K562 (cell line): Measurements from ENCODE around the gene ARHGAP15. TPM values are rescaled to one million over a fixed set of nuclear protein-coding genes. Genes with fewer than 3 reads are reported as not detected.

Source experiments
- ATAC-seq: fragments of 200-7000 bp; cut with Tn5 transposase; 3 replicates; pipeline ENCODE4 v1.9.1; 2020; ENCODE audit warnings: moderate library complexity
- BruUV-seq: library from RNA; stranded (reverse); fragments of 400-500 nt; replicated peaks from 2 replicates; lab custom pipeline; 2021; lab: Mats Ljungman, UMichigan
- CTCF ChIA-PET: fragments of 300-600 bp; formaldehyde crosslinking; extraction: SDS; loops from one replicate; lab custom pipeline; 2021; ENCODE audit warnings: low intra/inter-chr PET ratio; lab: Yijun Ruan, JAX
- POLR2A ChIA-PET: fragments of 300-600, 350-650 bp; sonication (Branson Sonifier 250); formaldehyde crosslinking; extraction: SDS; loops from one replicate; lab custom pipeline; 2021; ENCODE audit warnings: antibody characterized with exemption, inconsistent platforms; lab: Yijun Ruan, JAX
- DNase-seq, 4 experiments: peaks; one replicate each; pipeline versions ENCODE4 v3.0.0 to v3.0.0-alpha.2; 2011 to 2018; ENCODE audit warnings: low spot score in 3 of 4, mixed read lengths in 3 of 4; ENCODE audit errors: extremely low read depth in 1 of 4
- FAIRE-seq: peaks from 2 replicates; lab custom pipeline; 2011; peaks lifted over from hg19 to GRCh38; lab: Jason Lieb, UNC
- H2AFZ ChIP-seq: 2 replicates; pipeline ENCODE4 v1.6.0; 2011; ENCODE audit warnings: low read depth, low read length, control low read depth, inconsistent platforms
- H3K27ac ChIP-seq: fragments of 200-600 bp; 3 replicates; pipeline ENCODE4 v1.8.0; 2011; ENCODE audit warnings: low read depth, mild to moderate bottlenecking, control low read depth, inconsistent platforms, low read length, moderate library complexity, mixed read lengths; ENCODE audit errors: extremely low read depth
- H3K27me3 ChIP-seq, 2 experiments: fragments of 300-600 bp in 1 of 2; 2 replicates in 1 of 2; 3 replicates in 1 of 2; pipeline versions ENCODE4 v1.6.0 to v1.8.0; 2011; ENCODE audit warnings: inconsistent platforms in 2 of 2, low read length in 2 of 2, mild to moderate bottlenecking in 1 of 2, mixed read lengths in 1 of 2, moderate library complexity in 1 of 2; ENCODE audit not compliant: control insufficient read depth in 2 of 2, insufficient read depth in 2 of 2
- H3K36me3 ChIP-seq: fragments of 300-600 bp; 3 replicates; pipeline ENCODE4 v1.8.0; 2011; ENCODE audit warnings: mild to moderate bottlenecking, low read length, inconsistent platforms; ENCODE audit not compliant: control insufficient read depth, insufficient read depth
- H3K4me1 ChIP-seq, 2 experiments: fragments of 200-600 bp in 1 of 2; replicated peaks in 1 of 2; 2 replicates in 1 of 2; 3 replicates in 1 of 2; pipeline versions ENCODE4 v1.5.1 to v1.8.0; 2011; ENCODE audit warnings: inconsistent platforms in 2 of 2, low read length in 2 of 2, mild to moderate bottlenecking in 1 of 2, mixed read lengths in 1 of 2, moderate library complexity in 1 of 2; ENCODE audit not compliant: control insufficient read depth in 2 of 2, insufficient read depth in 2 of 2
- H3K4me2 ChIP-seq: 2 replicates; pipeline ENCODE4 v1.6.1; 2011; ENCODE audit warnings: low read length, control low read depth, inconsistent platforms, mixed read lengths; ENCODE audit not compliant: insufficient read depth
- H3K4me3 ChIP-seq: fragments of 200-600 bp; sonication (generic), shearing (Covaris generic); 2 replicates; pipeline ENCODE4 v1.5.1; 2016; ENCODE audit warnings: control low read depth, inconsistent platforms
- H3K79me2 ChIP-seq: fragments of 200-600 bp; 3 replicates; pipeline ENCODE4 v1.8.0; 2011; ENCODE audit warnings: low read length, inconsistent platforms; ENCODE audit not compliant: control insufficient read depth, insufficient read depth
- H3K9ac ChIP-seq, 2 experiments: 2 replicates each; pipeline versions ENCODE4 v1.6.0 to v1.6.1; 2011; ENCODE audit warnings: low read depth in 2 of 2, low read length in 2 of 2, control low read depth in 1 of 2, inconsistent platforms in 1 of 2, mild to moderate bottlenecking in 1 of 2, mixed read lengths in 1 of 2; ENCODE audit not compliant: insufficient read depth in 1 of 2
- H3K9me1 ChIP-seq: one replicate; pipeline ENCODE4 v1.6.0; 2011; ENCODE audit warnings: inconsistent platforms, mild to moderate bottlenecking, low read length, moderate library complexity; ENCODE audit not compliant: control insufficient read depth, insufficient read depth
- H3K9me3 ChIP-seq: replicated peaks from 2 replicates; pipeline ENCODE4 v1.5.1; 2011; ENCODE audit warnings: low read depth, low read length, inconsistent platforms; ENCODE audit not compliant: control insufficient read depth, insufficient read depth
- H4K20me1 ChIP-seq: replicated peaks from 2 replicates; pipeline ENCODE4 v1.6.1; 2011; ENCODE audit warnings: low read length, inconsistent platforms, mixed read lengths; ENCODE audit not compliant: control insufficient read depth, insufficient read depth
- CHD2 ChIP-seq: IDR thresholded peaks from 2 replicates; pipeline ENCODE4 v1.6.1; 2011; ENCODE audit warnings: low read depth, low read length
- ELF1 ChIP-seq: fragments of 200-800 bp; sonication (Bioruptor generic); IDR thresholded peaks from 2 replicates; pipeline ENCODE4 v1.6.1; 2016; ENCODE audit warnings: missing genetic modification characterization, missing compliant biosample characterization
- ETV1 ChIP-seq: fragments of 450-650 bp; conservative IDR thresholded peaks from 2 replicates; pipeline ENCODE4 v1.6.1; 2016; ENCODE audit warnings: missing genetic modification characterization, control low read depth, low read depth, missing compliant biosample characterization
- HDGF ChIP-seq: fragments of 450-650 bp; IDR thresholded peaks from 2 replicates; pipeline ENCODE4 v1.6.1; 2016
- MYBL2 ChIP-seq, 2 experiments: fragments of 450-650 bp in 1 of 2; sonication (generic) in 1 of 2; formaldehyde crosslinking in 1 of 2; IDR thresholded peaks; 2 replicates each; pipeline versions ENCODE4 v1.6.1 to v1.8.1; 2017 to 2022; ENCODE audit warnings: borderline replicate concordance in 1 of 2, inconsistent platforms in 1 of 2, low read depth in 1 of 2, mild to moderate bottlenecking in 1 of 2, missing genetic modification reagents in 1 of 2, moderate library complexity in 1 of 2
- SAFB2 ChIP-seq: fragments of 200-400 bp; formaldehyde crosslinking; IDR thresholded peaks from 2 replicates; pipeline ENCODE4 v1.6.1; 2018; ENCODE audit warnings: borderline replicate concordance, low read length, low read depth, moderate library complexity; ENCODE audit not compliant: severe bottlenecking
- ZNF586 ChIP-seq: fragments of 450-650 bp; formaldehyde crosslinking; conservative IDR thresholded peaks from 2 replicates; pipeline ENCODE4 v1.4.0; 2020; ENCODE audit warnings: mild to moderate bottlenecking, moderate library complexity
- WGBS: fragments of 100-300 bp; shearing (Covaris generic); methylation state at CpG from one replicate; pipeline ENCODE4 v1.1.6; 2016; ENCODE audit warnings: low coverage, mixed read lengths; ENCODE audit not compliant: insufficient coverage; ENCODE audit errors: missing lambda C conversion rate; 5-methylcytosine and 5-hydroxymethylcytosine counted together
- in situ Hi-C: fragments of 300-500 bp; cut with MboI; formaldehyde crosslinking; loops from 4 replicates; pipeline ENCODE4 v1.15.0; 2018; ENCODE audit warnings: inconsistent platforms, mixed read lengths
- intact Hi-C: fragments of 100-400 bp; cut with micrococcal nuclease; formaldehyde crosslinking; loops from 2 replicates; pipeline ENCODE4 v1.14.2; 2022
- polyA plus RNA-seq, 8 experiments: library from polyadenylated mRNA; depleted of rRNA in 4 of 8; stranded (reverse) in 5 of 8; unstranded in 3 of 8; fragments of >200 nt; fragmentation: Nextera tagmentation in 2 of 8; fragmentation: Illumina TruSeq in 1 of 8; extraction: Ambion mirVana in 2 of 8; extraction: Trizol in 1 of 8; gene quantifications; 2 replicates each; pipeline versions ENCODE4 v1.2.1 to v1.2.3, GENCODE V29; 2011 to 2014; ENCODE audit warnings: inconsistent platforms in 1 of 8, missing spikeins in 1 of 8
- total RNA-seq, 7 experiments: library from RNA; depleted of rRNA in 6 of 7; stranded (reverse); fragments of >200 nt in 6 of 7; fragmentation: Illumina TruSeq in 2 of 7; extraction: Trizol in 2 of 7; gene quantifications; 2 replicates each; pipeline versions ENCODE4 v1.2.1 to v1.2.3, GENCODE V29; 2011 to 2021; ENCODE audit warnings: low replicate concordance in 1 of 7
- TF ChIP-seq, protein P1 (sequence below): sonication (generic); formaldehyde crosslinking; IDR thresholded peaks from 2 replicates; pipeline ENCODE4 v1.8.0; 2022; ENCODE audit warnings: missing genetic modification reagents, mild to moderate bottlenecking, borderline replicate concordance
- TF ChIP-seq, protein P2 (sequence below), 2 experiments: fragments of 150-350 bp in 1 of 2; IDR thresholded peaks; 2 replicates each; pipeline ENCODE4 v1.6.1; 2012 to 2016; ENCODE audit warnings: low read depth in 2 of 2, low read length in 2 of 2, mild to moderate bottlenecking in 1 of 2, moderate library complexity in 1 of 2

The ARHGAP15 gene
- total and polyA plus RNA-seq, 9 of the 15 experiments (the other 6 are each of a cell fraction or from before 2014, with no cell fraction given): 1.5 to 17.9 (median 7.9) TPM

GRCh38 chr2:143159486-143159840, 30.2 kb downstream of the ARHGAP15 start:
- no peak overlapping the region for H2AFZ ChIP-seq
- no peak overlapping the region for H3K9ac ChIP-seq
- H3K4me1 ChIP-seq: no peaks in the 10 kb centered on the region
- WGBS: 5% methylated on average over 2 of the region's 2 CpGs
- H3K9me1 ChIP-seq: no peaks in the 10 kb centered on the region
- FAIRE-seq (no peak), DNase-seq (no peak), ATAC-seq (no peak)
- no peaks in the 10 kb centered on the region for H3K79me2 ChIP-seq
- no peak overlapping the region for H3K27ac ChIP-seq
- in situ Hi-C loops (no loop called here), intact Hi-C loops (no loop called here)
- no peaks in the 10 kb centered on the region for H3K9me3 ChIP-seq
- H3K4me3 ChIP-seq: no peak overlapping the region
- TF ChIP-seq HDGF: no peak
- no peak for TF ChIP-seq MYBL2 (IDR thresholded peaks at IDR 0.05; ENCODE audit: low read depth)
- TF ChIP-seq MYBL2 (CRISPR knock-in tag; IDR thresholded peaks at IDR 0.05; ENCODE audit: borderline replicate concordance): no peak
- no peak for TF ChIP-seq ETV1
- TF ChIP-seq CHD2: no peak
- TF ChIP-seq SAFB2: no peak
- no peak for TF ChIP-seq ELF1 (tag)
- TF ChIP-seq ZNF586 (CRISPR knock-in tag): no peak
- TF ChIP-seq, protein P1, sequence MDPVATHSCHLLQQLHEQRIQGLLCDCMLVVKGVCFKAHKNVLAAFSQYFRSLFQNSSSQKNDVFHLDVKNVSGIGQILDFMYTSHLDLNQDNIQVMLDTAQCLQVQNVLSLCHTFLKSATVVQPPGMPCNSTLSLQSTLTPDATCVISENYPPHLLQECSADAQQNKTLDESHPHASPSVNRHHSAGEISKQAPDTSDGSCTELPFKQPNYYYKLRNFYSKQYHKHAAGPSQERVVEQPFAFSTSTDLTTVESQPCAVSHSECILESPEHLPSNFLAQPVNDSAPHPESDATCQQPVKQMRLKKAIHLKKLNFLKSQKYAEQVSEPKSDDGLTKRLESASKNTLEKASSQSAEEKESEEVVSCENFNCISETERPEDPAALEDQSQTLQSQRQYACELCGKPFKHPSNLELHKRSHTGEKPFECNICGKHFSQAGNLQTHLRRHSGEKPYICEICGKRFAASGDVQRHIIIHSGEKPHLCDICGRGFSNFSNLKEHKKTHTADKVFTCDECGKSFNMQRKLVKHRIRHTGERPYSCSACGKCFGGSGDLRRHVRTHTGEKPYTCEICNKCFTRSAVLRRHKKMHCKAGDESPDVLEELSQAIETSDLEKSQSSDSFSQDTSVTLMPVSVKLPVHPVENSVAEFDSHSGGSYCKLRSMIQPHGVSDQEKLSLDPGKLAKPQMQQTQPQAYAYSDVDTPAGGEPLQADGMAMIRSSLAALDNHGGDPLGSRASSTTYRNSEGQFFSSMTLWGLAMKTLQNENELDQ (CRISPR knock-in tag): no peak
- TF ChIP-seq, protein P2, sequence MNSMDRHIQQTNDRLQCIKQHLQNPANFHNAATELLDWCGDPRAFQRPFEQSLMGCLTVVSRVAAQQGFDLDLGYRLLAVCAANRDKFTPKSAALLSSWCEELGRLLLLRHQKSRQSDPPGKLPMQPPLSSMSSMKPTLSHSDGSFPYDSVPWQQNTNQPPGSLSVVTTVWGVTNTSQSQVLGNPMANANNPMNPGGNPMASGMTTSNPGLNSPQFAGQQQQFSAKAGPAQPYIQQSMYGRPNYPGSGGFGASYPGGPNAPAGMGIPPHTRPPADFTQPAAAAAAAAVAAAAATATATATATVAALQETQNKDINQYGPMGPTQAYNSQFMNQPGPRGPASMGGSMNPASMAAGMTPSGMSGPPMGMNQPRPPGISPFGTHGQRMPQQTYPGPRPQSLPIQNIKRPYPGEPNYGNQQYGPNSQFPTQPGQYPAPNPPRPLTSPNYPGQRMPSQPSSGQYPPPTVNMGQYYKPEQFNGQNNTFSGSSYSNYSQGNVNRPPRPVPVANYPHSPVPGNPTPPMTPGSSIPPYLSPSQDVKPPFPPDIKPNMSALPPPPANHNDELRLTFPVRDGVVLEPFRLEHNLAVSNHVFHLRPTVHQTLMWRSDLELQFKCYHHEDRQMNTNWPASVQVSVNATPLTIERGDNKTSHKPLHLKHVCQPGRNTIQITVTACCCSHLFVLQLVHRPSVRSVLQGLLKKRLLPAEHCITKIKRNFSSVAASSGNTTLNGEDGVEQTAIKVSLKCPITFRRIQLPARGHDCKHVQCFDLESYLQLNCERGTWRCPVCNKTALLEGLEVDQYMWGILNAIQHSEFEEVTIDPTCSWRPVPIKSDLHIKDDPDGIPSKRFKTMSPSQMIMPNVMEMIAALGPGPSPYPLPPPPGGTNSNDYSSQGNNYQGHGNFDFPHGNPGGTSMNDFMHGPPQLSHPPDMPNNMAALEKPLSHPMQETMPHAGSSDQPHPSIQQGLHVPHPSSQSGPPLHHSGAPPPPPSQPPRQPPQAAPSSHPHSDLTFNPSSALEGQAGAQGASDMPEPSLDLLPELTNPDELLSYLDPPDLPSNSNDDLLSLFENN (IDR thresholded peaks at IDR 0.05; ENCODE audit: low read depth in 2 of 2, low read length in 2 of 2): no peak
- no TSS peak for BruUV-seq
- no peak overlapping the region for H3K4me2 ChIP-seq
- no peaks in the 10 kb centered on the region for H4K20me1 ChIP-seq
- ChIA-PET POLR2A (no interaction called here), CTCF (interaction anchor here (0.6 kb wide), 1 partner anchor 93 kb away, joined by 3 read pairs; no protein-coding TSS in a partner anchor)
- no peaks in the 10 kb centered on the region for H3K27me3 ChIP-seq
- H3K36me3 ChIP-seq: no peaks in the 10 kb centered on the region
